GM12874 (cell line): ENCODE measurements around the gene PTPN22.

Experiments
- CTCF ChIP-seq: IDR thresholded peaks from 2 replicates; pipeline ENCODE4 v1.5.1; 2011; ENCODE audit warnings: low read depth, mild to moderate bottlenecking, control low read depth, low read length, moderate library complexity; ENCODE audit not compliant: insufficient read depth

Gene PTPN22

GRCh38 chr1:113881661-113882060 lies 10.1 kb upstream of the PTPN22 start:
- no peak for TF ChIP-seq CTCF

- TF ChIP-seq CTCF = no peak
Observed at GRCh38 chr1:113879739-113880038, 8.2 kb upstream of the PTPN22 start.

- no peak for TF ChIP-seq CTCF
Observed at GRCh38 chr1:113876176-113876575, 4.7 kb upstream of the PTPN22 start.

- TF ChIP-seq CTCF = no peak
Observed at GRCh38 chr1:113875714-113876113, 4.2 kb upstream of the PTPN22 start.

- TF ChIP-seq CTCF = peak; percentile 55
Observed at GRCh38 chr1:113874012-113874879, 2.7 kb upstream of the PTPN22 start.

GRCh38 chr1:113872219-113872935 lies 865 bp upstream of the PTPN22 start:
- TF ChIP-seq CTCF = no peak

GRCh38 chr1:113870778-113871177 lies 734 bp downstream of the PTPN22 start:
- no peak for TF ChIP-seq CTCF
